HG02973 (cell line): ENCODE results near the gene CENPP.

Experiments
- ATAC-seq: cut with Tn5 transposase; IDR thresholded peaks from one replicate; pipeline ENCODE4 v1.9.1; 2021; ENCODE audit warnings: moderate library complexity; ENCODE audit not compliant: unreplicated experiment

Gene CENPP

GRCh38 chr9:92422611-92423338 is 97.0 kb downstream of the CENPP start:
- ATAC-seq, result no peak

DNA sequence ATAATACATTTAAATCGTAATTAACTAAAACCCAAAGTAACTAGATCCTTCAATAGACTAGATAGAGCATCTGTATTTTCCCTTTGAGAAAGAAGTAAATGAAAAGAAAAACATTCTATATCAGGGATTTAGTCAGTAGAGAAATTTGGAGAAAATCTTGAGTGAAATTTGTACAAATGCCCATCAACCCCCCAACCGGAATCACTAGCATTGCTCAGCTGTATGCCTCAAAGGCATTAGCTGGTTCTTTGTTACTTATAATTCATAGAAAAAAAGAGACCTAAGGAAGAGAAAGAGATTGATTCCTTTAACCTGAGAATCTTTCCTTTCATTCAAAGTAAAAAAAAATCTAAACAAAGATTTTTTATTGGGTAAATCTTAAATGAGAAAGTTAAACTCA is 97.9 kb downstream of the CENPP start:
- ATAC-seq, result no peak

GRCh38 chr9:92424340-92424739 is 98.6 kb downstream of the CENPP start, which contains the start of gene OMD:
Gene OMD, minus strand, starts transcription at chr9:92424471. Its CDS starts 6,913 bp downstream, at chr9:92417558.
- no peak for ATAC-seq

GRCh38 chr9:92425474-92425873 is 99.7 kb downstream of the CENPP start:
- ATAC-seq, result no peak

- no peak for ATAC-seq
Measured at GRCh38 chr9:92426501-92427145, 100.9 kb downstream of the CENPP start.

- no peak for ATAC-seq
Measured at GRCh38 chr9:92429836-92430235, 104.1 kb downstream of the CENPP start.

GRCh38 chr9:92432350-92432749 is 106.6 kb downstream of the CENPP start:
- ATAC-seq, result no peak

DNA sequence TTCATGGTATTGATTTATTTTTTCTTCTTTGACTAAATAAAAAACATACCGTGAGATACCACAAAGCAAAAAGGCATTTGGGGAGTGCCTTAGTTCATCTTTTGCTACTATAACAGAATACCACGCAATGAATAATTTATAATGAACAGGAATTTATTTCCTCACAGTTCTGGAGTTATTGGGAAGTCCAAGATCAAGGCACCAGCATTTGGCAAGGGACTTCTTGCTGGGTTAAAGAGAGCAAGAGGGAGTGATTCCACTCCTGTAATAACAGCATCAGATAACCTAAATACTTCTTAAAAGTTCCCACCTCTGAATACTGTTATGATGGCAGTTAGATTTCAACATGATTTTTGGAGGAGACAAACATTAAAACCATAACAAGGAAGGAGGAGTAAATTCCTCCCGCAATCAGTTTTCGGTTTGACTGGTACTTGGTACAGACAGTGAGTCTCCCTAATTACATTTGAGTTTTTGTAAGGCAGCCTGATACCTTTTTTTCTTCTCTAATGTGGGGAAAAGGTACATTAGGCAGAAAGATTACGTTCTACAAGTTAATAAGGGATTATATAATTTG is 107.3 kb downstream of the CENPP start:
- ATAC-seq, result no peak

DNA sequence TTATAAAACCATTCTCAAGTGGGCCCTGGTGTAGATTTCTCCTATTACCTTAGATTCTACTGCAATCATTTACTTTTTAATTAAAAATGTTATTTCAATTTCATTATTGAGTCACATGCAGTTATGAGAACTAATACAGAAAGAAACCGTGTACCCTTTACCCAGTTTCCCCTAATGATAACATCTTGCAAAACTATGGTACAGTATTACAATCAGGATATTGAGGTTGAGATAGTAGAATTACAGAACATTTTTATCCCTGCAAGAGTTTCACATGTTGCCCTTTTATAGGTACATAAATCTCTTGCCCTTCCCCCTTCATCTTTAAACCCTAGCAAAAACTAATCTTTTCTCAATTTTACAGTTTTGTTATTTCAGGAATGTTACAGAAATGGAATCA is 109.5 kb downstream of the CENPP start:
- ATAC-seq, result no peak

- no peak for ATAC-seq
Measured at GRCh38 chr9:92438900-92439526, 113.3 kb downstream of the CENPP start.

DNA sequence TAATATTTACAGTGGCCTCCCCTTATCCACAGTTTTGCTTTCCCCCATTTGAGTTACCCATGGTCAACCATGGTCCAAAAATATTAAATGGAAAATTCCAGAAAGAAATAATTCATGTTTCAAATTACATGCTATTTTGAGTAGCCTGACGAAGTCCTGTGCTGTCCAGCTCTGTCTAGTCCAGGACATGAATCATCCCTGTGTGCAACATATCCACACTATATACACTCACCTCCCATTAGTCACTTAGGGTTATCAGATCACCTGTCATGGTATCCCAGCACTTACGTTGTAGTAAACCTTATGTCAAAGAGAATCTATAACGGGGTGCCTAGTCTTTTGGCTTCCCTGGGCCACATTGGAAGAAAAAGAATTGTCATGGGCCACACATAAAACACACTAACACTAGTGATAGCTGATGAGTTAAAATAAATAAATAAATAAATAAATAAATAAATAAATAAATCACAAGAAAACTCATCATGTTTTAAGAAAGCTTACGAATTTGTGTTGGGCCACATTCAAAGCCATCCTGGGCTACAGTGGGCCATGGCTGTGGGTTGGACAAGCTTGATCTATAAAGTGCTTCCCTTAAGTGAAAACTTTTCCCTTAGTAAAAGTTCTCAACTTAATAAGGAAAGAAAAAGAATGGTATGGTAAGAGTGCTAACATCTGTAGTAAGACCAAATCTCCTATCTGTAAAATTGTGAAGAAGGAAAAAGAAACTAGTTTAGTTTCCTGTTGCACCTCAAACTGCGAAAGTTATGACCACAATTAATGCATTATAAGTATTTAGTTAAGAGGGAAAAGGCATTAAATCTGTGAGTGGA is 114.4 kb downstream of the CENPP start:
- ATAC-seq, result no peak

DNA sequence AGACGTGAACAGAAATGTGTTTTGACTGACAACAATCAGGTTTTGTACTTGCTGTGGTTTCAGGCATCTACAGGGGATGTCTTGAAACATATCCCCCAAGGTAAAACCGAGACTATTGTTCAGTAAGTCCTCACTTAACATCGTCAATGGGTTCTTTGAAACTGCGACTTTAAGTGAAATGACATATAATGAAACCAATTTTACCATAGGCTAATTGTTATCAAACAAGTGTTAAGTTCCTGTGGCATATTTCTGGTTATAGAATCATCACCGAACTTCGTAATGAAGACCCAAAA is 114.9 kb downstream of the CENPP start:
- no peak for ATAC-seq

DNA sequence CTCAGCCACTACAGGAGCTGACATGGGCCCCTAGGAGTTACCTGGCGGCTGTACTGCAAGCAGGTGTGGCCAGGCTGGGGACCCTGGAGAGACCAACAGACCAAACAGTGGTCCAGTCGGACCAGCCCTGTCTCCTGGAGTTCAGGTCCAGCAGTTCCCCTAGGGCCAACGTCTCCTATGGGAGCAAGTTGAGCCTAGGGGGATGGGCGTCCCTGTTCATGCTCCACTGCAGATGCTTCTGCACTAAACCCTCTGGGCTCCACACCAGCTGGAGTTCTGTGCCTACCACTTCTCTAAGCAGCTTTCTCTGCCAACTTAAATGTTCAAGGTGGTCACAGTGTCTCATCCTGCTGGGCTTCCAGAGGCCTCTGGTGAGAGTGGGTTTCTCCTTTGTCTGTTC is 119.1 kb downstream of the CENPP start:
- ATAC-seq, result no peak

GRCh38 chr9:92446536-92446935 is 120.8 kb downstream of the CENPP start:
- ATAC-seq, result no peak

GRCh38 chr9:92455217-92455616 is 129.5 kb downstream of the CENPP start:
- ATAC-seq, result no peak

GRCh38 chr9:92457576-92457975 is 131.8 kb downstream of the CENPP start:
- ATAC-seq, result no peak

DNA sequence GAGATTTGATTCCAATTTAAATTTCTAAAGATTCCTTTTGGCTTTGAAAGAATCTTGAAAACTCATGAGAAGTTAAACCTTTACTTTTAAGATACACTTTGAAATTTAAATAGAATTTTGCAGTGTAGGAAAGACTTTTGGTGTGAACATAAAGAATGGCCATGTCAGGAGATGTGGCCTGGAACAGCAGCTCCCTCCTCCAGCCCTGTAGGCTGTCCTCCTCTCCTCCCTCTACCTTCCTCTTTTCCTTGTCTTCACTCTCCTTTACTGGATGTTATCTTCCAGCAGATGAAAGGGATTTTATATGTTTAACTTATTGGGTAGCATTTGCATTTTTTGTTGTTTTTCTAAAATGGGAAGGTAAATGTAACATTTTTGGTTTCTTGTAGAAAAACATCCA is 137.6 kb downstream of the CENPP start:
- ATAC-seq, result no peak

DNA sequence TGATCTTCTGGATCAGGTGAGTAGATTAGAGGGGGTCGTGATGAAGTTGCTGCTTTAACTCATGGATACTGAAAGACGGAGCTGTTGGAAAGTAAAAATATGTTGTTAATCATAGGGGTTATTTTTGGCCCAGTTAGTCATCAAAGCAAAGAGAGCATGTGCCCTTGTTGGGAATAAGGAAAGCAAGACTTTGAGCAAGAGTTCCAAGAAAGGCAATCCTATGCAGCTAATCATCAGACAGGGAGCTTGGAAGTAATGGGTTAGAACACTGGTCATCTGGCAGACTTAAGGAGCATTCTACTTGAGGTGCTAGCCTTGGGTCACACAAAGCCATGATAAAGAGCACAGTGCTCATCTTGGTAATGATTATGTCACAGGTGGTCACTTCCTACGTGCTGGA is 138.2 kb downstream of the CENPP start:
- no peak for ATAC-seq

GRCh38 chr9:92467041-92467440 is 141.3 kb downstream of the CENPP start:
- no peak for ATAC-seq

GRCh38 chr9:92467511-92467910 is 141.8 kb downstream of the CENPP start:
- no peak for ATAC-seq

GRCh38 chr9:92468206-92468605 is 142.5 kb downstream of the CENPP start:
- ATAC-seq, result no peak
